RWPE2 (cell line): ENCODE results near the gene NCK1.
"Not testable (repeated sequence)": the region's sequence is repeated elsewhere in the genome, so short reads cannot be mapped to it uniquely, and the experiment has no call there.

Source experiments
- ATAC-seq: fragments of 200-7000 bp; cut with Tn5 transposase; 3 replicates; pipeline ENCODE4 v1.9.1; 2021; ENCODE audit warnings: low read depth
- DNase-seq: peaks from one replicate; pipeline ENCODE4 v3.0.0-alpha.2; 2020; ENCODE audit warnings: low spot score
- H3K27ac ChIP-seq: fragments of 450-650 bp; 2 replicates; pipeline ENCODE4 v1.5.1; 2017; ENCODE audit warnings: mild to moderate bottlenecking; ENCODE audit not compliant: poor library complexity, severe bottlenecking
- H3K27me3 ChIP-seq: fragments of 250-450 bp; sonication (Bioruptor Pico); 2 replicates; pipeline ENCODE4 v1.5.1; 2021; ENCODE audit warnings: mild to moderate bottlenecking, moderate library complexity; ENCODE audit not compliant: insufficient read depth, poor library complexity, severe bottlenecking
- H3K36me3 ChIP-seq: fragments of 250-450 bp; sonication (Bioruptor Pico); 2 replicates; pipeline ENCODE4 v1.5.1; 2020; ENCODE audit warnings: low read depth, mild to moderate bottlenecking, moderate library complexity
- H3K4me1 ChIP-seq: fragments of 250-450 bp; sonication (Bioruptor Pico); 2 replicates; pipeline ENCODE4 v1.5.1; 2021; ENCODE audit warnings: mild to moderate bottlenecking, moderate library complexity; ENCODE audit not compliant: insufficient read depth, poor library complexity, severe bottlenecking
- H3K4me3 ChIP-seq: fragments of 250-450 bp; sonication (Bioruptor Pico); 2 replicates; pipeline ENCODE4 v1.5.1; 2021; ENCODE audit warnings: mild to moderate bottlenecking, moderate library complexity; ENCODE audit not compliant: severe bottlenecking
- H3K9me3 ChIP-seq: fragments of 250-450 bp; sonication (Bioruptor Pico); 2 replicates; pipeline ENCODE4 v1.5.1; 2021; ENCODE audit warnings: mild to moderate bottlenecking, moderate library complexity; ENCODE audit not compliant: severe bottlenecking
- CTCF ChIP-seq: fragments of 450-650 bp; IDR thresholded peaks from one replicate; pipeline ENCODE4 v1.5.1; 2017; ENCODE audit warnings: mild to moderate bottlenecking, moderate library complexity; ENCODE audit not compliant: poor library complexity, severe bottlenecking

NCK1 gene

GRCh38 chr3:136862617-136863322, 762 bp downstream of the NCK1 start:
- Histone ChIP-seq H3K27me3 (no peaks in the 10 kb centered on the region), H3K4me3 (peak overlapping the region; percentile 51), H3K36me3 (peaks cover 5% of the 10 kb centered on the region; the same call in 1 of the 2 replicates), H3K27ac (peak overlapping the region; percentile 85), H3K4me1 (peaks cover 7% of the 10 kb centered on the region), H3K9me3 (no peaks in the 10 kb centered on the region)
- DNase-seq (peak; percentile 80), ATAC-seq (peak; percentile 45)
- no peak for TF ChIP-seq CTCF

GRCh38 chr3:136869282-136869681, 7.3 kb downstream of the NCK1 start:
- DNase-seq (no peak), ATAC-seq (no peak)
- Histone ChIP-seq H3K27me3 (no peaks in the 10 kb centered on the region), H3K4me1 (no peaks in the 10 kb centered on the region), H3K4me3 (no peak overlapping the region), H3K9me3 (no peaks in the 10 kb centered on the region), H3K27ac (no peak overlapping the region), H3K36me3 (peaks cover 33% of the 10 kb centered on the region)
- TF ChIP-seq CTCF = no peak

GRCh38 chr3:136872258-136872657, 10.2 kb downstream of the NCK1 start:
- not testable (repeated sequence) for H3K4me1 ChIP-seq, DNase-seq, H3K27ac ChIP-seq, H3K4me3 ChIP-seq, H3K9me3 ChIP-seq, H3K27me3 ChIP-seq, ATAC-seq
- peaks cover 40% of the 10 kb centered on the region for H3K36me3 ChIP-seq

GRCh38 chr3:136879510-136879909, 17.5 kb downstream of the NCK1 start:
- H3K27me3 ChIP-seq, H3K9me3 ChIP-seq, DNase-seq, H3K4me3 ChIP-seq, H3K4me1 ChIP-seq, ATAC-seq, H3K27ac ChIP-seq: not testable (repeated sequence)
- H3K36me3 ChIP-seq = peaks cover 13% of the 10 kb centered on the region

GRCh38 chr3:136882571-136882970, 20.6 kb downstream of the NCK1 start:
- no peak overlapping the region for H3K27ac ChIP-seq
- H3K36me3 ChIP-seq = no peaks in the 10 kb centered on the region; the same call in 1 of the 2 replicates
- no peak overlapping the region for H3K4me3 ChIP-seq
- DNase-seq = no peak
- H3K27me3 ChIP-seq = no peaks in the 10 kb centered on the region
- TF ChIP-seq CTCF = no peak
- H3K9me3 ChIP-seq = peaks cover 5% of the 10 kb centered on the region
- ATAC-seq = peak; percentile 58; the same call in 1 of the 3 replicates
- no peaks in the 10 kb centered on the region for H3K4me1 ChIP-seq
